IMR-90 (cell line): ENCODE results near the gene LHPP. TPM values are rescaled to one million over a fixed set of nuclear protein-coding genes. Genes with fewer than 3 reads are reported as not detected.

Source experiments
- ATAC-seq: fragments of 200-7000 bp; cut with Tn5 transposase; 2 replicates; pipeline ENCODE4 v1.9.1; 2020; ENCODE audit warnings: low read depth, mild to moderate bottlenecking, moderate library complexity
- BruUV-seq: library from RNA; stranded (reverse); fragments of 400-500 nt; replicated peaks from 2 replicates; lab custom pipeline; 2021; lab: Mats Ljungman, UMichigan
- CTCF ChIA-PET: fragments of 300-600 bp; formaldehyde crosslinking; extraction: SDS; loops from one replicate; lab custom pipeline; 2021; ENCODE audit warnings: antibody characterized with exemption; lab: Yijun Ruan, JAX
- POLR2A ChIA-PET: fragments of 300-600 bp; sonication (Branson Sonifier 250); formaldehyde crosslinking; loops from one replicate; lab custom pipeline; 2022; ENCODE audit warnings: antibody characterized with exemption; ENCODE audit not compliant: unreplicated experiment; lab: Charles Lee
- DNase-seq: peaks from one replicate; pipeline ENCODE4 v3.0.0; 2013
- H2AFZ ChIP-seq: replicated peaks from 2 replicates; pipeline ENCODE3; 2013; ENCODE audit warnings: low read length, mild to moderate bottlenecking; ENCODE audit not compliant: poor library complexity
- H2AK5ac ChIP-seq: 2 replicates; pipeline ENCODE4 v1.6.1; 2013; ENCODE audit warnings: low read depth, low read length, inconsistent platforms
- H2AK9ac ChIP-seq: replicated peaks from 2 replicates; pipeline ENCODE3; 2013; ENCODE audit warnings: mild to moderate bottlenecking, low read depth, low read length, moderate library complexity; ENCODE audit not compliant: poor library complexity
- H2BK120ac ChIP-seq: 2 replicates; pipeline ENCODE4 v1.6.1; 2013; ENCODE audit warnings: low read depth, low read length, inconsistent platforms
- H2BK15ac ChIP-seq: 3 replicates; pipeline ENCODE4 v1.6.1; 2013; ENCODE audit warnings: low read depth, low read length, inconsistent platforms
- H2BK20ac ChIP-seq: 2 replicates; pipeline ENCODE4 v1.6.1; 2013; ENCODE audit warnings: low read depth, mild to moderate bottlenecking, inconsistent platforms, low read length, moderate library complexity
- H2BK5ac ChIP-seq: 2 replicates; pipeline ENCODE4 v1.6.1; 2013; ENCODE audit warnings: mild to moderate bottlenecking, low read depth, low read length, inconsistent platforms; ENCODE audit not compliant: poor library complexity, severe bottlenecking
- H3K14ac ChIP-seq: replicated peaks from 2 replicates; pipeline ENCODE4 v1.6.1; 2013; ENCODE audit warnings: low read depth, low read length, inconsistent platforms
- H3K18ac ChIP-seq: 2 replicates; pipeline ENCODE4 v1.6.1; 2013; ENCODE audit warnings: low read depth, low read length, control low read depth
- H3K23ac ChIP-seq: 2 replicates; pipeline ENCODE4 v1.6.1; 2013; ENCODE audit warnings: low read depth, low read length, inconsistent platforms
- H3K27ac ChIP-seq: 2 replicates; pipeline ENCODE4 v1.5.1; 2013; ENCODE audit warnings: mild to moderate bottlenecking, control low read depth, low read length; ENCODE audit not compliant: insufficient read depth
- H3K27me3 ChIP-seq: 2 replicates; pipeline ENCODE4 v1.6.1; 2013; ENCODE audit warnings: low read length; ENCODE audit not compliant: control insufficient read depth, insufficient read depth
- H3K36me3 ChIP-seq: 2 replicates; pipeline ENCODE4 v1.6.1; 2013; ENCODE audit warnings: low read length, mixed read lengths; ENCODE audit not compliant: control insufficient read depth, insufficient read depth
- H3K4ac ChIP-seq: 2 replicates; pipeline ENCODE4 v1.6.1; 2013; ENCODE audit warnings: low read depth, low read length, inconsistent platforms
- H3K4me1 ChIP-seq: 2 replicates; pipeline ENCODE4 v1.6.1; 2013; ENCODE audit warnings: low read length, mixed read lengths; ENCODE audit not compliant: control insufficient read depth, insufficient read depth
- H3K4me2 ChIP-seq: 2 replicates; pipeline ENCODE4 v1.6.1; 2013; ENCODE audit warnings: low read depth, mild to moderate bottlenecking, control low read depth, low read length, moderate library complexity
- H3K4me3 ChIP-seq: 2 replicates; pipeline ENCODE4 v1.5.1; 2013; ENCODE audit warnings: low read depth, mild to moderate bottlenecking, control low read depth, low read length, moderate library complexity; ENCODE audit not compliant: insufficient read depth
- H3K56ac ChIP-seq: 2 replicates; pipeline ENCODE4 v1.6.1; 2013; ENCODE audit warnings: low read length, inconsistent platforms; ENCODE audit not compliant: insufficient read depth; ENCODE audit errors: extremely low read depth
- H3K79me1 ChIP-seq, 2 experiments: 2 replicates each; pipeline ENCODE4 v1.6.1; 2013; ENCODE audit warnings: low read length in 2 of 2, inconsistent platforms in 1 of 2, low read depth in 1 of 2
- H3K9ac ChIP-seq: 2 replicates; pipeline ENCODE4 v1.6.1; 2013; ENCODE audit warnings: low read depth, low read length, control low read depth
- H3K9me1 ChIP-seq: 2 replicates; pipeline ENCODE4 v1.6.1; 2013; ENCODE audit warnings: low read length, inconsistent platforms; ENCODE audit not compliant: insufficient read depth
- H3K9me3 ChIP-seq: 2 replicates; pipeline ENCODE4 v1.6.1; 2013; ENCODE audit warnings: low read length; ENCODE audit not compliant: control insufficient read depth, insufficient read depth
- H4K20me1 ChIP-seq: 2 replicates; pipeline ENCODE4 v1.6.1; 2013; ENCODE audit warnings: low read length, inconsistent platforms; ENCODE audit not compliant: insufficient read depth
- H4K5ac ChIP-seq: 2 replicates; pipeline ENCODE4 v1.6.1; 2013; ENCODE audit warnings: mild to moderate bottlenecking, low read depth, low read length, control low read depth
- H4K8ac ChIP-seq, 2 experiments: 2 replicates each; pipeline ENCODE4 v1.6.1; 2013; ENCODE audit warnings: low read depth in 2 of 2, low read length in 2 of 2, control low read depth in 1 of 2, inconsistent platforms in 1 of 2
- H4K91ac ChIP-seq: 2 replicates; pipeline ENCODE4 v1.6.1; 2013; ENCODE audit warnings: low read depth, low read length, inconsistent platforms; ENCODE audit not compliant: insufficient read depth
- BHLHE40 ChIP-seq: fragments of 150-350 bp; IDR thresholded peaks from 2 replicates; pipeline ENCODE4 v1.6.1; 2016; ENCODE audit warnings: mild to moderate bottlenecking, low read depth, low read length
- CEBPB ChIP-seq: IDR thresholded peaks from 2 replicates; pipeline ENCODE4 v1.6.1; 2012; ENCODE audit warnings: low read depth, low read length, improper control_type of control experiment
- CHD1 ChIP-seq: IDR thresholded peaks from 2 replicates; pipeline ENCODE4 v1.6.1; 2012; ENCODE audit warnings: low read depth, low read length, improper control_type of control experiment
- CTCF ChIP-seq: conservative IDR thresholded peaks from 2 replicates; pipeline ENCODE4 v1.5.1; 2012; ENCODE audit warnings: mild to moderate bottlenecking, low read depth, low read length, improper control_type of control experiment
- ELK1 ChIP-seq: fragments of 150-350 bp; IDR thresholded peaks from 2 replicates; pipeline ENCODE4 v1.6.1; 2016; ENCODE audit warnings: low read depth, mild to moderate bottlenecking, low read length, moderate library complexity, borderline replicate concordance
- FOS ChIP-seq: fragments of 150-350 bp; IDR thresholded peaks from 2 replicates; pipeline ENCODE4 v1.6.1; 2016; ENCODE audit warnings: low read depth, low read length
- MAZ ChIP-seq: IDR thresholded peaks from 2 replicates; pipeline ENCODE4 v1.6.1; 2012; ENCODE audit warnings: low read depth, mild to moderate bottlenecking, low read length, improper control_type of control experiment, moderate library complexity, borderline replicate concordance
- MXI1 ChIP-seq: IDR thresholded peaks from 2 replicates; pipeline ENCODE4 v1.6.1; 2012; ENCODE audit warnings: low read depth, mild to moderate bottlenecking, low read length, moderate library complexity, borderline replicate concordance
- NFE2L2 ChIP-seq: fragments of 150-350 bp; IDR thresholded peaks from 2 replicates; pipeline ENCODE4 v1.6.1; 2016; ENCODE audit warnings: low read depth, mild to moderate bottlenecking, low read length
- POLR2A ChIP-seq: IDR thresholded peaks from 2 replicates; pipeline ENCODE4 v1.6.1; 2012; ENCODE audit warnings: mild to moderate bottlenecking, low read depth, low read length
- RCOR1 ChIP-seq: IDR thresholded peaks from 2 replicates; pipeline ENCODE4 v1.6.1; 2012; ENCODE audit warnings: mild to moderate bottlenecking, low read length, improper control_type of control experiment; ENCODE audit not compliant: insufficient replicate concordance
- RFX5 ChIP-seq: IDR thresholded peaks from 2 replicates; pipeline ENCODE4 v1.8.0; 2012; ENCODE audit warnings: low read depth, mild to moderate bottlenecking, low read length, moderate library complexity
- SMC3 ChIP-seq: fragments of 150-350 bp; IDR thresholded peaks from 2 replicates; pipeline ENCODE4 v1.6.1; 2016; ENCODE audit warnings: low read depth, mild to moderate bottlenecking, antibody characterized with exemption, low read length, moderate library complexity
- USF2 ChIP-seq: fragments of 150-350 bp; IDR thresholded peaks from 2 replicates; pipeline ENCODE4 v1.6.1; 2017; ENCODE audit warnings: mild to moderate bottlenecking, antibody characterized with exemption, low read length, low read depth
- WGBS, 2 experiments: methylation state at CpG; one replicate each; pipeline versions ENCODE4 v1.1.5 to v1.1.7; 2013; ENCODE audit warnings: missing lambda C conversion rate in 2 of 2; ENCODE audit not compliant: insufficient read length in 1 of 2; ENCODE audit errors: extremely low coverage in 2 of 2; 5-methylcytosine and 5-hydroxymethylcytosine counted together
- dilution Hi-C: fragments of 300-500 bp; cut with HindIII; formaldehyde crosslinking; loops from one replicate; pipeline ENCODE4 v1.14.3; 2018; ENCODE audit warnings: low sequenced_read_pairs; ENCODE audit not compliant: unreplicated experiment
- in situ Hi-C: fragments of 300-500 bp; cut with MboI; formaldehyde crosslinking; loops from 3 replicates; pipeline ENCODE4 v1.14.3; 2019; ENCODE audit warnings: low sequenced_read_pairs, inconsistent platforms, mixed read lengths
- intact Hi-C: fragments of 100-400 bp; cut with micrococcal nuclease; formaldehyde crosslinking; loops from 2 replicates; pipeline ENCODE4 v1.10.0; 2022
- polyA plus RNA-seq, 3 experiments: library from polyadenylated mRNA; depleted of rRNA; stranded (reverse); fragments of >200 nt; gene quantifications; 2 replicates each; pipeline ENCODE4 v1.2.3, GENCODE V29; 2012; ENCODE audit warnings: low replicate concordance in 1 of 3
- total RNA-seq: library from RNA; depleted of rRNA; stranded (reverse); fragments of >200 nt; gene quantifications from 2 replicates; pipeline ENCODE4 v1.2.3, GENCODE V29; 2012

Gene LHPP
- total and polyA plus RNA-seq, 2 of the 4 experiments (the other 2 are of a cell fraction): 2.7 to 8.3 TPM

- H3K23ac ChIP-seq: no peak overlapping the region
- no TSS peak for BruUV-seq
- H4K20me1 ChIP-seq: no peaks in the 10 kb centered on the region; the same call in 1 of the 2 replicates
- ChIA-PET CTCF (interaction anchor here (0.6 to 1.3 kb wide), 3 partner anchors 13 to 208 kb away, joined by 3 read pairs; no protein-coding TSS in a partner anchor), POLR2A (interaction anchor here (0.5 kb wide), 1 partner anchor 225 kb away, joined by 3 read pairs; no protein-coding TSS in a partner anchor)
- no peak overlapping the region for H2AFZ ChIP-seq
- no peak overlapping the region for H2BK15ac ChIP-seq
- H2BK120ac ChIP-seq: no peak overlapping the region
- no peak overlapping the region for H3K4me3 ChIP-seq
- H3K56ac ChIP-seq: no peak overlapping the region
- H2BK5ac ChIP-seq: no peak overlapping the region
- intact Hi-C loops: no loop called here
- no peaks in the 10 kb centered on the region for H3K36me3 ChIP-seq
- DNase-seq (no peak), ATAC-seq (no peak)
- in situ Hi-C loops: loop anchor here (25.0 kb wide), 1 partner anchor 446 kb away; no protein-coding TSS in a partner anchor
- H3K4me1 ChIP-seq: no peaks in the 10 kb centered on the region
- H4K8ac ChIP-seq: no peak overlapping the region
- no peak overlapping the region for H2AK5ac ChIP-seq
- WGBS, 2 experiments: 77% methylated on average over 14 of the region's 23 CpGs; no CpG with 5 or more reads in 1 of the 2 experiments
- H3K9me3 ChIP-seq: no peaks in the 10 kb centered on the region
- no peaks in the 10 kb centered on the region for H3K79me1 ChIP-seq
- H3K9ac ChIP-seq: no peak overlapping the region
- no peak overlapping the region for H3K4ac ChIP-seq
- no peak overlapping the region for H3K4me2 ChIP-seq
- no peaks in the 10 kb centered on the region for H3K9me1 ChIP-seq
- H2BK20ac ChIP-seq: no peak overlapping the region
- H4K91ac ChIP-seq: no peak overlapping the region
- no peak overlapping the region for H4K5ac ChIP-seq
- H3K27ac ChIP-seq: no peak overlapping the region
- H2AK9ac ChIP-seq: no peak overlapping the region
- H3K18ac ChIP-seq: no peak overlapping the region
- dilution Hi-C loops: no loop called here
- no peak overlapping the region for H3K14ac ChIP-seq
- H3K27me3 ChIP-seq: peaks cover 4% of the 10 kb centered on the region; the same call in 1 of the 2 replicates
- TF ChIP-seq NFE2L2 (no peak), POLR2A (no peak), FOS (no peak), ELK1 (no peak), RCOR1 (no peak), CEBPB (no peak), CTCF (no peak), USF2 (no peak), RFX5 (no peak), SMC3 (no peak), CHD1 (no peak), MAZ (no peak), BHLHE40 (no peak), MXI1 (no peak)
These were observed 79.7 kb downstream of the LHPP start for GRCh38 chr10:124541076-124541903.
